Lower lobe of right lung (tissue), 2 donors: ENCODE measurements around the gene ZMIZ1. TPM values are rescaled to one million over a fixed set of nuclear protein-coding genes. Genes with fewer than 3 reads are reported as not detected.

Experiments
- ATAC-seq, 2 donors: fragments of 200-7000 bp; cut with Tn5 transposase; one replicate each; pipeline ENCODE4 v1.9.1; 2020 to 2022; ENCODE audit warnings: mild to moderate bottlenecking in 2 of 2, moderate library complexity in 2 of 2
- DNase-seq: peaks from one replicate; pipeline ENCODE4 v3.0.0-alpha.2; 2020
- H3K27ac ChIP-seq: fragments of 200-600 bp; one replicate; pipeline ENCODE4 v1.8.0; 2022
- H3K27me3 ChIP-seq: fragments of 200-600 bp; one replicate; pipeline ENCODE4 v1.8.0; 2022; ENCODE audit warnings: low read depth
- H3K36me3 ChIP-seq: fragments of 200-600 bp; one replicate; pipeline ENCODE4 v1.8.0; 2022; ENCODE audit warnings: mild to moderate bottlenecking
- H3K4me1 ChIP-seq: fragments of 200-600 bp; one replicate; pipeline ENCODE4 v1.8.0; 2022
- H3K4me3 ChIP-seq: fragments of 200-600 bp; one replicate; pipeline ENCODE4 v1.8.0; 2022; ENCODE audit warnings: mild to moderate bottlenecking
- H3K9me3 ChIP-seq: fragments of 200-600 bp; one replicate; pipeline ENCODE4 v1.8.0; 2022
- CTCF ChIP-seq: fragments of 200-600 bp; IDR thresholded peaks from one replicate; pipeline ENCODE4 v1.8.0; 2022; ENCODE audit warnings: antibody characterized with exemption, mild to moderate bottlenecking
- intact Hi-C: fragments of 100-400 bp; cut with DNase I; formaldehyde crosslinking; loops from one replicate; pipeline ENCODE4 v1.11.0; 2022
- total RNA-seq: library from RNA; stranded (reverse); fragmentation: NEBNext Ultra II Directional; extraction: Animal tissue kit (Norgen Biotek cat#: 25700); gene quantifications from one replicate; pipeline ENCODE4 v1.2.1, GENCODE V29; 2021
- donor health status: DM: no; HTN: yes; CAD: no; lungs with severe emphysema.

ZMIZ1 gene
- total RNA-seq, 1 donor from 2014 or later, result 102 TPM

DNA sequence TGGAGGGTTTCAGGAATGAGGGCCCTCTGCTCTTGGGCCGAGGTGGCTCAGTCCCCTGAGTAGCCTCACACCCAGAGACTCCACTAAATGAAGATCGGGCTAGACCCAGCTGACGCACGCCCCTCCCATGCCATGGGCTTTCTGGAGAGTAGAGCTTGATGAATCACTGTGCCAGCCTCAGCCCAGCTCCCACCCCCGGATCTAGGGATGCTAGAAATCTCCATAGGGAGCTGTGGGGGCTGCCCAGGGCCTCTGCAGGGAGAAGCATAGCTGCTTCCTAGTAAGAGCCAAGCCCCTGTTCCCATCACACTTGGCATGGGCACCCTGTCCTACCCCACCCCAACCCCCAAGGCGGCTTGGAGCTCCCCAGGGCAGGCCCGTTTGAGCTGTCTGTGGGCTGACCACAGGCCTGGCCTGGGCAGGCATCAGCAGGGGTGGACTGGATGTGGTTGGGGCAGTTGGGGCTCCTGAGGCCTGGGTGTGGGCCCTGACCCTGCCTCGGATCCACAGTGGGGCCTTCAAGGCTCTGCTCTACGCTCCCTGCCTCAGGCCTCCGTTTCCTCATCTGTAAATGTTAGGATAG is 121.2 kb downstream of the ZMIZ1 start:
- peaks cover 17% of the 10 kb centered on the region for H3K36me3 ChIP-seq
- no peaks in the 10 kb centered on the region for H3K9me3 ChIP-seq
- H3K27ac ChIP-seq, result peak overlapping the region; percentile 76
- no peaks in the 10 kb centered on the region for H3K27me3 ChIP-seq
- no peak for TF ChIP-seq CTCF
- intact Hi-C loops, result no loop called here
- H3K4me1 ChIP-seq, result peaks cover 93% of the 10 kb centered on the region
- H3K4me3 ChIP-seq, result no peak overlapping the region
- ATAC-seq (no peak), DNase-seq (no peak)

DNA sequence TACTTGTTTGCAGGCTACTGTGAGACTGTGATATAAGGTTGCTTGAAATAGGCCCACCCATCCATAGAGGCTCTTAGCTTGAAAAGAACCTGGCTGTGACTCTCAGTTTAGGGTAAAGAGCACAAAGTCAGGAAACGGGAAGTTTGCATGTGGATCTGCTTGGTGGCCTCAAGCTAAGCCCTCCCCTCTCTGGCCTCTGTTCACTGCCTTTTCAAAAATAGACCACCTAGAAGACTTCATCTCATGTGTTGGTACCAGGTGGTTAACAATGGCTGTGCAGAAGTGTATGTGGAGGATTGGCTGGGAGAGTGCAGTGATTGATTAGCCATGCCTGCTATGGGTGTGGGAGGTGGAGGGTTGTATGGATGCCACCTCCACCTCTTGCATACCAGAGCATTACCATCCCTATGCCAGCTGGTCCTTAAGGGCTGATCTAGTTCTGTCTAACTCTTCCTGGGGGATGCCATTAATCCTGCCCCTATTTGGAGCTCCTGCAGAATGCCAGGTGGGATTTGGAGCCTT is 122.0 kb downstream of the ZMIZ1 start:
- no peak overlapping the region for H3K4me3 ChIP-seq
- no peak for ATAC-seq
- H3K27me3 ChIP-seq, result no peaks in the 10 kb centered on the region
- H3K27ac ChIP-seq, result peak overlapping the region; percentile 76
- H3K4me1 ChIP-seq, result peaks cover 93% of the 10 kb centered on the region
- DNase-seq, result no peak
- no peak for TF ChIP-seq CTCF
- intact Hi-C loops, result no loop called here
- H3K36me3 ChIP-seq, result peaks cover 21% of the 10 kb centered on the region
- H3K9me3 ChIP-seq, result no peaks in the 10 kb centered on the region

GRCh38 chr10:79191951-79192676 is 123.3 kb downstream of the ZMIZ1 start:
- no peaks in the 10 kb centered on the region for H3K27me3 ChIP-seq
- peaks cover 17% of the 10 kb centered on the region for H3K36me3 ChIP-seq
- no peaks in the 10 kb centered on the region for H3K9me3 ChIP-seq
- peaks cover 88% of the 10 kb centered on the region for H3K4me1 ChIP-seq
- intact Hi-C loops, result no loop called here
- DNase-seq, result no peak
- peak overlapping the region; percentile 76 for H3K27ac ChIP-seq
- no peak for TF ChIP-seq CTCF
- no peak overlapping the region for H3K4me3 ChIP-seq
- ATAC-seq, result no peak

DNA sequence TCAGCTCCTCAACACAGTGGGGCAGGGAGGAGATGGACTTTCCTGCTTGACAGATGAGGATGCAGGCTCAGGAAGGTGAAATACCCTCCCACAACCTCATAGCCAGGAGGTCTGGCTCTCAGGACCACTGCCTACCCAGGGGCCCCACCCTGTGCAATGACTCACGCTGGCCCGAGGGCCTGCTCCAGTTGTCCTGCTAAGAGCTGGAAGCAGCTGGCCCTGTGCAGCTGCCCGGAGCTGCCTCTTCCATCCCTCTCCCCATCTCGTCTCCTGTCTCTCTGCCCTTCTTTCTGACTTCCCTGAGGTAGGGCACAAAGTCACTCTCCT is 123.9 kb downstream of the ZMIZ1 start:
- H3K27me3 ChIP-seq, result no peaks in the 10 kb centered on the region
- intact Hi-C loops, result no loop called here
- TF ChIP-seq CTCF, result no peak
- no peak for DNase-seq
- peaks cover 12% of the 10 kb centered on the region for H3K36me3 ChIP-seq
- no peak overlapping the region for H3K4me3 ChIP-seq
- peak overlapping the region; percentile 76 for H3K27ac ChIP-seq
- ATAC-seq, result no peak
- H3K9me3 ChIP-seq, result no peaks in the 10 kb centered on the region
- peaks cover 84% of the 10 kb centered on the region for H3K4me1 ChIP-seq

- H3K9me3 ChIP-seq, result no peaks in the 10 kb centered on the region
- TF ChIP-seq CTCF, result no peak
- intact Hi-C loops, result no loop called here
- ATAC-seq (no peak), DNase-seq (no peak)
- no peaks in the 10 kb centered on the region for H3K27me3 ChIP-seq
- H3K4me1 ChIP-seq, result peaks cover 72% of the 10 kb centered on the region
- H3K27ac ChIP-seq, result peak overlapping the region; percentile 6
- H3K36me3 ChIP-seq, result peaks cover 12% of the 10 kb centered on the region
- no peak overlapping the region for H3K4me3 ChIP-seq
Observed at GRCh38 chr10:79193694-79194382, 125.1 kb downstream of the ZMIZ1 start.
